Mesenchymal stem cell (in vitro differentiated cells and primary cell): ENCODE measurements around the gene KHDC4.
"Not testable (repeated sequence)": the region's sequence is repeated elsewhere in the genome, so short reads cannot be mapped to it uniquely, and the experiment has no call there.

ENCODE experiments used
- DNase-seq: peaks from one replicate; pipeline ENCODE4 v3.0.0-alpha.2; 2013
- H2AFZ ChIP-seq: one replicate; pipeline ENCODE4 v1.6.1; 2013; ENCODE audit warnings: low read depth, mild to moderate bottlenecking, control low read depth, inconsistent platforms, low read length, moderate library complexity
- H2AK5ac ChIP-seq: 2 replicates; pipeline ENCODE4 v1.6.1; 2013; ENCODE audit warnings: low read length, moderate library complexity, mild to moderate bottlenecking, inconsistent platforms; ENCODE audit not compliant: severe bottlenecking
- H2BK120ac ChIP-seq: one replicate; pipeline ENCODE4 v1.6.1; 2013; ENCODE audit warnings: low read depth, mild to moderate bottlenecking, inconsistent platforms, low read length, moderate library complexity
- H2BK12ac ChIP-seq, 2 experiments: one replicate each; pipeline ENCODE4 v1.6.1; 2013; ENCODE audit warnings: inconsistent platforms in 2 of 2, low read length in 2 of 2, mild to moderate bottlenecking in 2 of 2, moderate library complexity in 2 of 2, control low read depth in 1 of 2
- H2BK15ac ChIP-seq: one replicate; pipeline ENCODE4 v1.6.1; 2013; ENCODE audit warnings: mild to moderate bottlenecking, low read depth, inconsistent platforms; ENCODE audit not compliant: poor library complexity, severe bottlenecking
- H2BK5ac ChIP-seq: 2 replicates; pipeline ENCODE4 v1.6.1; 2013; ENCODE audit warnings: low read depth, mild to moderate bottlenecking, low read length, control low read depth, inconsistent platforms; ENCODE audit not compliant: poor library complexity, severe bottlenecking
- H3K14ac ChIP-seq, 2 experiments: one replicate each; pipeline ENCODE4 v1.6.1; 2013; ENCODE audit warnings: inconsistent platforms in 2 of 2, low read length in 2 of 2, control low read depth in 1 of 2, mild to moderate bottlenecking in 1 of 2, moderate library complexity in 1 of 2
- H3K18ac ChIP-seq, 2 experiments: one replicate each; pipeline ENCODE4 v1.6.1; 2013; ENCODE audit warnings: inconsistent platforms in 2 of 2, low read length in 2 of 2, control low read depth in 1 of 2, low read depth in 1 of 2, mild to moderate bottlenecking in 1 of 2
- H3K23ac ChIP-seq, 2 experiments: one replicate each; pipeline ENCODE4 v1.6.1; 2013; ENCODE audit warnings: inconsistent platforms in 2 of 2, low read length in 2 of 2, mild to moderate bottlenecking in 2 of 2, moderate library complexity in 2 of 2, control low read depth in 1 of 2
- H3K27ac ChIP-seq: 2 replicates; pipeline ENCODE4 v1.5.1; 2013; ENCODE audit warnings: mild to moderate bottlenecking, moderate library complexity, low read length, control low read depth, inconsistent platforms; ENCODE audit not compliant: poor library complexity, severe bottlenecking
- H3K27me3 ChIP-seq, 2 experiments: 2 replicates each; pipeline versions ENCODE4 v1.6.1 to v1.7.0; 2013; ENCODE audit warnings: low read length in 2 of 2, mild to moderate bottlenecking in 2 of 2, moderate library complexity in 2 of 2, control low read depth in 1 of 2, inconsistent platforms in 1 of 2; ENCODE audit not compliant: control insufficient read depth in 1 of 2, insufficient read depth in 1 of 2
- H3K36me3 ChIP-seq, 2 experiments: 2 replicates each; pipeline versions ENCODE4 v1.6.1 to v1.7.0; 2013; ENCODE audit warnings: low read length in 2 of 2, control low read depth in 1 of 2, inconsistent platforms in 1 of 2, low read depth in 1 of 2, mild to moderate bottlenecking in 1 of 2; ENCODE audit not compliant: insufficient read depth in 2 of 2, control insufficient read depth in 1 of 2
- H3K4ac ChIP-seq, 2 experiments: one replicate each; pipeline ENCODE4 v1.6.1; 2013; ENCODE audit warnings: inconsistent platforms in 2 of 2, low read length in 2 of 2, mild to moderate bottlenecking in 2 of 2, moderate library complexity in 2 of 2, control low read depth in 1 of 2, low read depth in 1 of 2
- H3K4me1 ChIP-seq: 2 replicates; pipeline ENCODE4 v1.6.1; 2013; ENCODE audit warnings: low read depth, low read length, control low read depth; ENCODE audit not compliant: control insufficient read depth, insufficient read depth
- H3K4me2 ChIP-seq: 2 replicates; pipeline ENCODE4 v1.6.1; 2013; ENCODE audit warnings: low read length, mild to moderate bottlenecking, inconsistent platforms; ENCODE audit not compliant: poor library complexity, severe bottlenecking
- H3K4me3 ChIP-seq, 2 experiments: 2 replicates each; pipeline versions ENCODE4 v1.5.1 to v1.7.0; 2013; ENCODE audit warnings: low read length in 2 of 2, mild to moderate bottlenecking in 2 of 2, control low read depth in 1 of 2, low read depth in 1 of 2; ENCODE audit not compliant: insufficient read depth in 1 of 2
- H3K79me1 ChIP-seq: replicated peaks from 2 replicates; pipeline ENCODE4 v1.6.1; 2013; ENCODE audit warnings: mild to moderate bottlenecking, control low read depth, low read length, inconsistent platforms; ENCODE audit not compliant: poor library complexity, severe bottlenecking
- H3K9ac ChIP-seq: 2 replicates; pipeline ENCODE4 v1.7.0; 2013; ENCODE audit warnings: mild to moderate bottlenecking, low read length, moderate library complexity
- H3K9me3 ChIP-seq: 2 replicates; pipeline ENCODE4 v1.7.0; 2013; ENCODE audit warnings: mild to moderate bottlenecking, low read length; ENCODE audit not compliant: control insufficient read depth
- H4K8ac ChIP-seq: one replicate; pipeline ENCODE4 v1.6.1; 2013; ENCODE audit warnings: inconsistent platforms, mild to moderate bottlenecking, low read length, moderate library complexity
- H4K91ac ChIP-seq: one replicate; pipeline ENCODE4 v1.6.1; 2013; ENCODE audit warnings: mild to moderate bottlenecking, low read length, inconsistent platforms
- WGBS: methylation state at CpG from one replicate; pipeline ENCODE4 v1.1.7; 2013; ENCODE audit warnings: mixed read lengths; 5-methylcytosine and 5-hydroxymethylcytosine counted together

The KHDC4 gene

GRCh38 chr1:155896476-155896875 lies 37.7 kb downstream of the KHDC4 start:
- not testable (repeated sequence) for H3K79me1 ChIP-seq, H2BK15ac ChIP-seq, H3K27ac ChIP-seq, H4K91ac ChIP-seq, H3K18ac ChIP-seq, H3K4me3 ChIP-seq, H3K4ac ChIP-seq, H3K9ac ChIP-seq, H2BK5ac ChIP-seq, H2BK120ac ChIP-seq, H3K4me2 ChIP-seq, H3K4me1 ChIP-seq, H3K23ac ChIP-seq, H2BK12ac ChIP-seq, H2AK5ac ChIP-seq, H4K8ac ChIP-seq, H3K9me3 ChIP-seq, H3K27me3 ChIP-seq, H2AFZ ChIP-seq, DNase-seq, H3K14ac ChIP-seq
- WGBS = 87% methylated on average over 8 of the region's 8 CpGs
- peaks cover 20 to 54% of the 10 kb centered on the region in 2 experiments for H3K36me3 ChIP-seq

GRCh38 chr1:155895617-155896016 lies 38.6 kb downstream of the KHDC4 start:
- 98% methylated on average over 6 of the region's 6 CpGs for WGBS

GRCh38 chr1:155893389-155894142 lies 40.6 kb downstream of the KHDC4 start:
- no peak overlapping the region for H3K23ac ChIP-seq
- DNase-seq = peak; percentile 91
- H2AFZ ChIP-seq = no peak overlapping the region
- peak overlapping the region in 1 of 2 experiments; percentile 20 for H3K4ac ChIP-seq
- 49% methylated on average over 9 of the region's 10 CpGs for WGBS
- no peak overlapping the region for H2BK5ac ChIP-seq
- H3K18ac ChIP-seq = peak overlapping the region; percentile 24 to 52
- H3K27me3 ChIP-seq = no peaks in the 10 kb centered on the region
- H3K14ac ChIP-seq = no peak overlapping the region
- H2BK12ac ChIP-seq = peak overlapping the region in 1 of 2 experiments; percentile 50
- H3K4me1 ChIP-seq = peaks cover 11% of the 10 kb centered on the region
- peak overlapping the region; percentile 26 for H2AK5ac ChIP-seq
- peak overlapping the region; percentile 19 for H4K8ac ChIP-seq
- H2BK15ac ChIP-seq = peak overlapping the region; percentile 48
- peak overlapping the region; percentile 76 for H3K9ac ChIP-seq
- H3K4me2 ChIP-seq = no peak overlapping the region
- H3K36me3 ChIP-seq = peaks cover 11 to 25% of the 10 kb centered on the region in 2 experiments
- peak overlapping the region; percentile 64 for H2BK120ac ChIP-seq
- H3K79me1 ChIP-seq = peaks cover 2% of the 10 kb centered on the region
- no peaks in the 10 kb centered on the region for H3K9me3 ChIP-seq
- no peak overlapping the region for H3K4me3 ChIP-seq
- H4K91ac ChIP-seq = no peak overlapping the region
- H3K27ac ChIP-seq = peak overlapping the region; percentile 82

More at GRCh38 chr1:155895617-155896016, 38.6 kb downstream of the KHDC4 start:
- H2BK15ac ChIP-seq, H2BK5ac ChIP-seq, DNase-seq, H3K79me1 ChIP-seq, H3K27ac ChIP-seq, H2AFZ ChIP-seq, H3K4me3 ChIP-seq, H2BK120ac ChIP-seq, H3K9ac ChIP-seq, H3K27me3 ChIP-seq, H4K8ac ChIP-seq, H3K4me1 ChIP-seq, H3K9me3 ChIP-seq, H3K4me2 ChIP-seq, H3K14ac ChIP-seq, H3K23ac ChIP-seq, H3K18ac ChIP-seq, H4K91ac ChIP-seq, H3K4ac ChIP-seq, H2BK12ac ChIP-seq, H2AK5ac ChIP-seq: not testable (repeated sequence)
- H3K36me3 ChIP-seq = peaks cover 11 to 46% of the 10 kb centered on the region in 2 experiments

- H3K9ac ChIP-seq = peak overlapping the region; percentile 76
- no peak overlapping the region for H2BK120ac ChIP-seq
- no peak overlapping the region for H4K8ac ChIP-seq
- H3K9me3 ChIP-seq = no peaks in the 10 kb centered on the region
- no peak overlapping the region for H3K4me2 ChIP-seq
- H2BK12ac ChIP-seq = no peak overlapping the region
- peak overlapping the region; percentile 6 for H4K91ac ChIP-seq
- H3K4me1 ChIP-seq = peaks cover 11% of the 10 kb centered on the region
- 5% methylated on average over 3 of the region's 3 CpGs for WGBS
- no peak overlapping the region for H2AFZ ChIP-seq
- peak overlapping the region; percentile 82 for H3K27ac ChIP-seq
- H3K27me3 ChIP-seq = no peaks in the 10 kb centered on the region
- H3K18ac ChIP-seq = peak overlapping the region in 1 of 2 experiments; percentile 71
- H2BK15ac ChIP-seq = no peak overlapping the region
- peaks cover 11 to 21% of the 10 kb centered on the region in 2 experiments for H3K36me3 ChIP-seq
- peak overlapping the region in 1 of 2 experiments; percentile 69 for H3K14ac ChIP-seq
- H3K23ac ChIP-seq = no peak overlapping the region
- H3K4ac ChIP-seq = no peak overlapping the region
- H2AK5ac ChIP-seq = peak overlapping the region; percentile 82
- H3K4me3 ChIP-seq = no peak overlapping the region
- DNase-seq = peak; percentile 67
- peaks cover 2% of the 10 kb centered on the region for H3K79me1 ChIP-seq
- H2BK5ac ChIP-seq = no peak overlapping the region
Observed at GRCh38 chr1:155892796-155893195, 41.4 kb downstream of the KHDC4 start.
